GM18867 (cell line): ENCODE measurements around the gene CACNG5.
A peak's percentile ranks its signal among the peaks of the same experiment; 100 is the strongest.
"Not testable (repeated sequence)": the region's sequence is repeated elsewhere in the genome, so short reads cannot be mapped to it uniquely, and the experiment has no call there.

Experiments
- ATAC-seq: cut with Tn5 transposase; IDR thresholded peaks from one replicate; pipeline ENCODE4 v1.9.1; 2021; ENCODE audit warnings: mild to moderate bottlenecking, moderate library complexity; ENCODE audit not compliant: unreplicated experiment

CACNG5 gene

GRCh38 chr17:66903296-66903695, 68.4 kb downstream of the CACNG5 start:
- ATAC-seq, result not testable (repeated sequence)

- ATAC-seq, result no peak
Observed at GRCh38 chr17:66903781-66904180, 68.9 kb downstream of the CACNG5 start.

DNA sequence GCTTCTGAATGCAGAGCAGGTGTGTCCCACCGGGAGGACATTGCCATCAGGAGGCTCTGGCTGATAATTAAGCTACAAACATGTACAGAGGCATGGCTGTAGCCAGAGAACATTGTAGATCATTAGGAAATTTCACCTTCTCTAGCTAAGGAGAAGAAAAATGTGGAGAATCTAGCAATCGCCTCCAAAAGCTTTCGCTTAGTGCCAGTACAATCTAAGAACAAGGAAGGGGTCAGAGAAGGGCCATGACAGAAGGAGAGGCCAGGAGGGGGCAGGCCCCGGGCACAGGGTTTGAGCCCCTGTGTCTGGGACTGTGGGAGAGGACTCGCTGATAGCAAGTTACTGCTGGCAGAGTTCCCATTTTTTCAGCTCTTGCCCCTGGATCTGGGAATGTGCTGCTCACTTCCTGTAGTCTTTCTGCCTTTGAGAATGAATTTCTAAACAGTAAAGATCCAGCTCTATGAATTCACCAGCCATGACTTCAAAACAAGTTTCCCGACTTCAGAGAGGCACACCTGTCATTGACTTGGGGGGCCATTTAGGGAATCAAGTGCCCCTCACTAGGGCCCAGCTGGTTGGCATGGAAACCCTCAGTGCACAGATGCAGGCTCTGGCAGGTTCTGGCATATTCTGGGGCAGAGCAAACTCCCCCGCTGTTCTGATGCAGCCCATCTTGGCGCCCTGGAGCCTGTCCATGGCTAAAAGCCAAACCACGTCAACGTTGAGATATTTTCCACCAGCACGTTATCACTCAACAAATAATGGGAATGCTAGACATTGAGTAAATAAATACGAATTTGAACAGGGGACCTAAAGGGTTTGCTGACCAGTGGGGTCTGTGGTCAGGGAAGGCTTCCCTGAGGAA, 70.1 kb downstream of the CACNG5 start:
- ATAC-seq, result no peak

DNA sequence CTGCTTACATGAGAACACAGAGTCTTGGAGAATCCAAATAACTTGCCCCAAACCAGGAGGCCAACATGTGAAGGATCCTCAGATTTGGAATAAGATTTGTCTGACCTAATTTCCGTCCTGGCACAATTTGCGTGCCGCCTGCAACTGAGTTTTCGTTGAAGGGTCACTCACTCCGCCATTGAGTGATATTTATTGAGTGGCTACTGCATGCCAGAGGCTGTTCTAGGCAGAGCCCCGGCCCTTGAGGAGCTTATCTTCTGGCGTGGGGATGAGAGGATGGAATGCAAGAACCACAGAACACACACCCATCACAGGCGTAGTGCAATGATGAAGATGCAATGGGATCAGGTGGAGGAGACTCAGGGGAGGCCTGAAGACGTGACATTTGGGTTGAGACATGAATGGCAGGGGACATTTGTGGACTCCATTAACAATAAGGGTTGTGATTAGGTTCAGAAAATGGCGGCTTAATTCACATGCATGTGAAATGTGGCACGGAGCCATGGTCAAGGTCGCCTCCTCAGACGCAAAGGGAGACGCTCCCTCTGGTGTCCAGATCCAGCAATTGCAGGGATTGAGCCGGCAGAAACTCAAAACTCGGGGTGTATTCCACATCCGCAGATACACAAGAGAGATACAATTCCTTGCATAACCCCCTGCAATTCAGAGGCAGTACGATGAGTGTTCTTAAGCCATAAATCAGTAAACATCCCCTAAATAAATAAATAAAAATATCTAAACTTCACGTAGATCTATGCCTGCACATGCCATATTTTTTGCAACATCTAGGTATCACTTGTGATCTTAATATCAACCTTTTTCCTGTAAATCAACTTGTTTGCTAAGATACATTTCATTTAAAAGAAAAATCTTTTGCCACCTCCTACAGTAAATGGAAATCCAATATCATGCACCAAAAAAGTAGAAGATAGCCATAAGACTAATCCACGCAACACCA, 71.7 kb downstream of the CACNG5 start:
- peak; percentile 50 for ATAC-seq

DNA sequence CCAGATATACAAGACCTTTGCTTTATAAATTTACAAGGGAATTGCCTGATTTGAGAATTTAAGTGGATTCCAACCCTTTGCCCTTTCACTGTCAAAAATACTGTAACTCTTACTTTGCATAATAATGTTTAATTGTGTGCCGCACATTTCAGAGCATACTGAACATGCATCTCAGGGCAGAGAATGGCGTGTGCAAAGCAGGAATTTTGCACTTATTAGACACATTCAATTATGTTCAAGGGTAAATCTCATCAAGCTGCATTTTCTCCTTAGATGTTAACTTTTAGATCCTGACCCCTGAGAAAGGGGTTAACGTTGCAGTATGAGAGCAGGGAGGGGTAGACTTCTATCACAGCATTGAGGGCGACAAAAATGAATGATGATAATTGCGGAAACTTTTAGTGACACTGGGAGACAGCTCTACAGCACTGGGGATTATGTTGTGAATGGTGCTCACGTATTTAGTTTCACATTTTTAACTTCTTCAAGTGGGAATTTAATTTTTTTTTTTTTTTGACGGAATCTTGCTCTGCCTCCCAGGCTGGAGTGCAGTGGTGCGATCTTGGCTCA, 75.0 kb downstream of the CACNG5 start:
- ATAC-seq, result no peak

DNA sequence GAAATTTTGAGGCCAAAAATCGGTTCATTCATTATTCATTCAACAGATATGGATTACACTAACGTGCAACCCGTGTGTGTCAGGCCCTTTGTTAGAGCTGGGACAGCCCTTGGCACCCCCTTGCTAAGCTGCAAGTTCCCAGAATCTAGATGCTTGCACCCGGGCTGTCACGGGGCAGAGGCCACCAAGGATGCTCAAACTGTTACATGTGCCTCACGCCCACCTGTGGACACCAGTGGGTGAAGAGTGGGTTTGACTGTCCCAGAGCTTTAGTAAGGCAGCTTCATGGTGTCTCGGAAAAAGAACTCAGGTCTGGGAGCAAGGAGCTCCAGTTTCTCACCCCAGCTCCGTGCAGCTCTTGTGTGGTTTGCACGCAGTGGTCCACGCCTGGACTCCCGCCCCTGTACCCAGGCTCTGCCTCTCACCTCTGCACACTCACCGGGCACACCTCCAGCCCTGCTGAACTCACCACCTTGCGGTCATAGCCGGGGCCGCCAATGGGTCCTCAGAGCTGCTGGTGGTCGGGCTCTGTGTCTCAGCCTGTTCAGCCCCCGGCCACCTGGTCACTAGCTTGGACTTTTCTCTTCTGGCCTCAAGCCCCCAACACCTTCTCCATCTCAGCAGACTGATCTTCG, 75.9 kb downstream of the CACNG5 start:
- ATAC-seq, result no peak

DNA sequence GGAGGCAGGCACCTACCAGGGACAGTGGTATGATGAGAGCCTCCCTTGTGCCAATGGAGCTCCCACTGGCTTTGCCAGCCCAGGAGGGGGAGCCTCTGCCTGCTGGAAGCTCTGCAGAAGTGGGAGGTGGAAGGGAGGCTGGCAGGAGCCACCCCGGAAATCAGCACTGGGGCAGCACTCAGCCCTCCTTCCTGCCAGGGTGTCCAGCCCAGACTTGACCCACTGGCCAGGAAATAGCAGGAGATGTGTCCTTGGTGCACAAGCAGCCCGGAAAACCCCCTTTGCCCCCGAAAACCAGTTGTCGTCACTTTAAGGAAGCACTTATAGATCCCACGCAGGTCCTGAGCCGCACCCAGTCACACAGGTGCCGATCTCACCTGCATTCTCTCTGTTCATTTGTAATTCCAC, 80.3 kb downstream of the CACNG5 start:
- no peak for ATAC-seq

DNA sequence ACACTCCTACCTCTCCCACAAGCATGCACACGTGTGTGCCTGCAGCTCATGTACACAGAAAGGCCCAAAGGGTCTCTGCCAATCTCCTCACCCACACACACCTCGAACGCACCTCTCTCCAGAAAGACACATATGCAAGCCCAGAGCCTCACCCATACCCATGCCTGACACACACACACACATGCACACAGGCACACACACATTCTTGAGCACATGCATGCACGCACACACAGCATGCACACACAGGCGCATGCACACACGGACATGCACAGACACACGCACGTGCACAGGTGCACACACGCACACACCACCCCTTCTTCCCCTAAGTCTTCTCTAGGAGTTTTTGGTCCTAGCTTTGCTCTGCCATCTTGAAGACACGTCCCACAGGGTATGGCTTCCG, 80.9 kb downstream of the CACNG5 start:
- ATAC-seq, result no peak

- no peak for ATAC-seq
Observed at GRCh38 chr17:66916946-66917345, 82.0 kb downstream of the CACNG5 start.

- no peak for ATAC-seq
Observed at GRCh38 chr17:66918896-66919295, 84.0 kb downstream of the CACNG5 start.

DNA sequence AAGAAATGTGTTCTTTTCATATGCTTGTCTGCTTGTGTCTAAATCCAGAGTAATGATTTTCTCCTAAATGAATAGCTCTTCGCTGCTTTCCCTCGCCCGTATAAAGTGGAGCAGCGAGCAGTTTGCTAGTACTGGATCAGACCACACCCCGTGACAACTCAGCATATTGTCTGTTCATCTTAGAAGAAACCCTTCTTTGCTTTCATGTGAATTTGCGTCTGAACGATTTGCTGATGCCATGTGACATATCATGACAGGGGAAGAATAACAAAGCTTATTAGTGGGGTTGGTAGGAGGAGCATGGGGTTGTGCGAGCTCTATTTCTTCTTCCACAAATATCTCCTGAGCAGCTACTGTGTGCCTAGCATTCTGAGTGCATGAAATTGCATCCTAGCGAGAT, 85.5 kb downstream of the CACNG5 start:
- no peak for ATAC-seq

DNA sequence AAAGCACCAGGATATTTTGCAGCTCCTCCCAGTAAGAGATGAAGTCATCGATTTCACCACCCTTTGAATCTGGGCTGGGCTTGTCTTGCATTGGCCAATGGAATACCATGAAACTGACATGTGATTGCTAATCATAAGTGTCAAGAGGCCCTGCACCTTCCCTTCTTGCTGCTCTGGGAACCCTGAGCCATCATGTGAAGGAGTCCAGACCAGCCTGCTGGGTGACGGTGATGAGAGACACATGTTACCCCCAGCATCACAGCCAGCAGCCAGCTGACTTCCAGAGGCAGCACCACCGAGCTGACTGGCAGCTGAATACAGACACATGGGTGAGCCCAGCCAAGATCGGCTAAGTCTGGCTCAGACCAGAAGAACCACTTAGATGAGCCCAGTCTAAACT, 86.0 kb downstream of the CACNG5 start:
- ATAC-seq, result no peak

- ATAC-seq, result no peak
Observed at GRCh38 chr17:66923886-66924285, 89.0 kb downstream of the CACNG5 start.

DNA sequence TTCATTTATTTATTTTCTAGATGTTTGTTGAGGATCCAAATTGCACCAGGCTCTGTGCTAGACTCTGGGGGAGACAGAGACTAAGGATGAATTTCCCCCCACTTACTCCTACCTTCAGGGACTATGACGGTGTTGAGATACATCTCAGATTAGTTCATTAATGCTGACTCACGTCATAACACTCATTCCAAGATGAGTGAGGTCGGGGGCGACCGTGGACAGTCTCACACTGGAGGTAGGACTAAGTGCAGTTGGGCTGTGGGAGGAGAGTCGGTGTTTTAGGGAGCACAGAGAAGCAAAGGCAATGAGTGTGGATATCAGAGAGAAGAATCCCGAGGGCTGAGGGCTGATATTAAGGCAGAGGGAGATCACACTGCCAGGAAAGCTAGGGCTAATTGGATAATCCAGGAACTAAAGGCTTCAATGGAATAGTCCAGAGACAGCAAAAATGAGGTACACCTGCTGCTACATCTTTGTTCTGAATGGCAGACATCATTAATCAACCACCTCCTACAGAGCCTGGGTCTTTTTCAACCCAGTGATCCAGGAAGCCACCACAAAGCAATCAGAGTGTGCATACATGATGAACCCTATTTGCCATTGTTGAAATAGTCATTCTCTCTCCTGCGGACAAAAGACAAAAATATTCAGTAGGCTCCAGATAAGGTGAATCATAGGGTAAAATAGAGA, 91.0 kb downstream of the CACNG5 start:
- no peak for ATAC-seq

DNA sequence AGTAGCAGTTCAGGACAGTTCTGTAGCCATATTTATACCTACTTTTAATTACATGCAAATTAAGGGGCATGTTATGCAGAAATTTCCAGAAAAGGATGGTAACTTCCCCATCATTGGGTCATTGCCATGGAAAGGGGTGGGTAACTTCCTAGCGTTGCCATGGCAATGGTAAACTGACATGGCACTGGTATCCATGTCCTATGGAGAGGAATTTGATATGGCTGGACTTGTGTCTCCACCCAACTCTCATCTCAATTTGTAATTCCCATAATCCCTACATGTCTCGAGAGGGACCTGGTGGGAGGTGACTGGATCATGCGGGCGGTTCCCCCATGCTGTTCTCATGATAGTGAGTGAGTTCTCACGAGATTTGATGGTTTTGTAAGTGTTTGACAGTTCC, 94.0 kb downstream of the CACNG5 start:
- no peak for ATAC-seq

- no peak for ATAC-seq
Observed at GRCh38 chr17:66929591-66929990, 94.7 kb downstream of the CACNG5 start.

DNA sequence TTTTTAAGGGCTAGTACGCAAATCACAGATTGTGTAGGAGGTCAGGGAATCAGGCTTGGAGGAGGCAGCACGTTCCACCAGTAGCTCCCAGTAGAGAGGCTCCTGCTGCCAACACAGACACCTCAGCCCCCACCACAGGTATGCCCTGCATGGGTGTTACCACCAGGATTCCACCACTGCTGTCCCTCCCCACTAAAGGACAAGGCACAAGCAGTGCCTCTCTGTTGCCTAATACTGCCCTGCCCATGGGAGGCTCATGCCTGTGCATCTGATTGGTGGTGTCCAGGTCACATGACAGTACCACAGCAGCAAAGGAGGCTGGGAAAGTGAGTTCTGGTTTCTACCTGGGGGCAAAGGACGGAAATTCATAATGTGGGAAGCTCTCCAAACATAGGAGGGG, 96.0 kb downstream of the CACNG5 start:
- no peak for ATAC-seq

- ATAC-seq, result no peak
Observed at GRCh38 chr17:66932311-66932710, 97.4 kb downstream of the CACNG5 start.

DNA sequence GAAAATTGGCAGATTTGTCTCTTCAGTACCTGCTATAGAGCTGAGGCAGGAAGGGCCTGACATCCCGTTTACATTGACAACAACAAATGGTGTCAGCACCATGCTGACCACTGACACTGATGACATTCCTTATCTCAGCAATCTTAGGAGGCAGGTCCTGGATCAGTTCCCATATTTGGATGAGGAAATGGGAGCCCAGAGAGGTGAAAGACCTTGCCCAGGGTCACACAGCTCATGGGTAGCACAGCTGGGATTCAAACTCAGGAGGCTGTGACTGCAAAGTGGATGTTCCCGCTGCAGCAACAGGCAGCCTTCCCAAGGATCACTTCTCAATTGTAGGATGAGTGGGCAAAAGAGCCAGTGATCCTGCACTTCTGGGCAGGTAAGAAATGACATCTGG, 99.1 kb downstream of the CACNG5 start:
- ATAC-seq, result no peak
